ENCODE measurements around the gene ABI1. TPM values are rescaled to one million over a fixed set of nuclear protein-coding genes. Genes with fewer than 3 reads are reported as not detected.

Gene ABI1
- total RNA-seq, 1 donor from 2014 or later, result 61.1 TPM

GRCh38 chr10:26780106-26780792 lies 80.5 kb downstream of the ABI1 start:
- FAIRE-seq (no peak), DNase-seq (ENCODE audit: low read depth) (no peak)
- Histone ChIP-seq H3K36me3 (ENCODE audit: control insufficient read depth, insufficient read depth, low read length) (peaks cover 2% of the 10 kb centered on the region), H3K4me3 (ENCODE audit: low read depth, low read length) (no peak overlapping the region), H3K27me3 (ENCODE audit: control insufficient read depth, insufficient read depth, low read length) (no peaks in the 10 kb centered on the region)
- no peak for TF ChIP-seq CTCF (IDR thresholded peaks at IDR 0.05; ENCODE audit: insufficient read depth, low read length, severe bottlenecking)

GRCh38 chr10:26779176-26779860 lies 81.4 kb downstream of the ABI1 start:
- TF ChIP-seq CTCF (IDR thresholded peaks at IDR 0.05; ENCODE audit: insufficient read depth, low read length, severe bottlenecking), result no peak
- DNase-seq (ENCODE audit: low read depth) (peak; percentile 74), FAIRE-seq (no peak)
- Histone ChIP-seq H3K27me3 (ENCODE audit: control insufficient read depth, insufficient read depth, low read length) (no peaks in the 10 kb centered on the region), H3K36me3 (ENCODE audit: control insufficient read depth, insufficient read depth, low read length) (peaks cover 2% of the 10 kb centered on the region), H3K4me3 (ENCODE audit: low read depth, low read length) (no peak overlapping the region)

GRCh38 chr10:26777686-26778085 lies 83.1 kb downstream of the ABI1 start:
- no peaks in the 10 kb centered on the region for H3K27me3 ChIP-seq (ENCODE audit: control insufficient read depth, insufficient read depth, low read length)
- TF ChIP-seq CTCF (IDR thresholded peaks at IDR 0.05; ENCODE audit: insufficient read depth, low read length, severe bottlenecking), result no peak
- H3K36me3 ChIP-seq (ENCODE audit: control insufficient read depth, insufficient read depth, low read length), result peaks cover 2% of the 10 kb centered on the region
- no peak overlapping the region for H3K4me3 ChIP-seq (ENCODE audit: low read depth, low read length)
- FAIRE-seq (no peak), DNase-seq (ENCODE audit: low read depth) (no peak)

- FAIRE-seq, result no peak
- Histone ChIP-seq H3K27me3 (ENCODE audit: control insufficient read depth, insufficient read depth, low read length) (no peaks in the 10 kb centered on the region), H3K4me3 (ENCODE audit: low read depth, low read length) (no peak overlapping the region), H3K36me3 (ENCODE audit: control insufficient read depth, insufficient read depth, low read length) (peaks cover 2% of the 10 kb centered on the region)
- DNase-seq (ENCODE audit: low read depth), result peak; percentile 57
- no peak for TF ChIP-seq CTCF (IDR thresholded peaks at IDR 0.05; ENCODE audit: insufficient read depth, low read length, severe bottlenecking)
These were observed 84.5 kb downstream of the ABI1 start for GRCh38 chr10:26776258-26776657.

GRCh38 chr10:26773633-26774032 lies 87.1 kb downstream of the ABI1 start:
- FAIRE-seq (no peak), DNase-seq (ENCODE audit: low read depth) (no peak)
- Histone ChIP-seq H3K36me3 (ENCODE audit: control insufficient read depth, insufficient read depth, low read length) (peaks cover 7% of the 10 kb centered on the region), H3K27me3 (ENCODE audit: control insufficient read depth, insufficient read depth, low read length) (no peaks in the 10 kb centered on the region), H3K4me3 (ENCODE audit: low read depth, low read length) (no peak overlapping the region)
- no peak for TF ChIP-seq CTCF (IDR thresholded peaks at IDR 0.05; ENCODE audit: insufficient read depth, low read length, severe bottlenecking)

All from bronchial epithelial cell (primary cell).